HG02973 (cell line): ENCODE results near the gene INTS12.
"Not testable (repeated sequence)": the region's sequence is repeated elsewhere in the genome, so short reads cannot be mapped to it uniquely, and the experiment has no call there.

Experiments used
- ATAC-seq: cut with Tn5 transposase; IDR thresholded peaks from one replicate; pipeline ENCODE4 v1.9.1; 2021; ENCODE audit warnings: moderate library complexity; ENCODE audit not compliant: unreplicated experiment

Gene INTS12, protein sequence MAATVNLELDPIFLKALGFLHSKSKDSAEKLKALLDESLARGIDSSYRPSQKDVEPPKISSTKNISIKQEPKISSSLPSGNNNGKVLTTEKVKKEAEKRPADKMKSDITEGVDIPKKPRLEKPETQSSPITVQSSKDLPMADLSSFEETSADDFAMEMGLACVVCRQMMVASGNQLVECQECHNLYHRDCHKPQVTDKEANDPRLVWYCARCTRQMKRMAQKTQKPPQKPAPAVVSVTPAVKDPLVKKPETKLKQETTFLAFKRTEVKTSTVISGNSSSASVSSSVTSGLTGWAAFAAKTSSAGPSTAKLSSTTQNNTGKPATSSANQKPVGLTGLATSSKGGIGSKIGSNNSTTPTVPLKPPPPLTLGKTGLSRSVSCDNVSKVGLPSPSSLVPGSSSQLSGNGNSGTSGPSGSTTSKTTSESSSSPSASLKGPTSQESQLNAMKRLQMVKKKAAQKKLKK

DNA sequence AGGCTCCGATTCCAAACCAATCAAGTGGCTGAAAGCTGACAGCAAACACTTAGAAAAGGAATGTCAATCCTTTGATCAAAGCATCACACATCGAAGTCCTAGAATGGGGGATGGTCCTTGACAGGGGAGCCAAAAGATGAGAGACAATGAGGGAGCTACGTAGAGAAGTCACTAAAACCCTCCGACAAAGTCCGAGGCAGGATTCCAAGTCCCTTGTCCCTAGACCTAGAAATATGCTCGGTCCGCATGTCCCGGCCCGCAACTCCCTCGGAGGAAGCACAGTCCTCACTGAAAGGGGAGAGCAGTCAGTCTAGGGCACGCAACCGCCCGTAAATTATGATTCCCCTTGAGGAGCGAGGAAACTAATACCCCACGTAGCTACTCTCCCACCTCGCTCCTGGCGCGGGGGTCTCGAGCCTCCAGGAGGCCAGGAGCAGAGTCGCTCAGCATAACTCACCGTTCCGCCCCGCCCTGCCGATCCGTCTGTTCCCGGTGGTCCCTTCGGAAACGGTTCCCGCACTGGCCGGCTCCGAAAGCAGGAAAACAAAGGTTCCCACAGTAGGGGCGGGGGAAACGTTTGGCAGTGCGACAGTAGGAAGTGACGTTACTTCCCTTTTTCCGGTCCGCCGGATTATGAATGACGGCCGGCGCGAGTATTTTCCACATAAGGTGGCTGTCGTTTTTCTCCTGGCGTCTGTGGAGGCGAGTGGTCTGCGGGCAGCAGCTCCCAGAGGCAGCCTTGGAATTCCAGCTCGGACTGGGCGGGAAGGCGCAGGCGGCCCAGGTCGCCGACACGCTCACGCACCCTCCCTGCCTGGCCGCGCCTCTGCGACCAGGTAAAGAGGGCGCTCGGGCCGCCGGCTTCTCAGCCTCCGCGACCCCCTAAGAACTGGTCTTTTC lies at the start of gene INTS12, which contains the start of gene GSTCD:
Gene INTS12, minus strand, starts transcription at position 509 of the 900 bp plus-strand sequence. CDS start 8,684 bp downstream, outside the sequence.
Gene GSTCD, plus strand, starts transcription at position 604 of the 900 bp plus-strand sequence. CDS start 8,830 bp downstream, outside the sequence.
- peak; percentile 80 for ATAC-seq

GRCh38 chr4:105755375-105755774 lies 46.9 kb upstream of the INTS12 start:
- ATAC-seq: no peak

- no peak for ATAC-seq
These were observed 44.9 kb upstream of the INTS12 start for GRCh38 chr4:105753361-105753760.

DNA sequence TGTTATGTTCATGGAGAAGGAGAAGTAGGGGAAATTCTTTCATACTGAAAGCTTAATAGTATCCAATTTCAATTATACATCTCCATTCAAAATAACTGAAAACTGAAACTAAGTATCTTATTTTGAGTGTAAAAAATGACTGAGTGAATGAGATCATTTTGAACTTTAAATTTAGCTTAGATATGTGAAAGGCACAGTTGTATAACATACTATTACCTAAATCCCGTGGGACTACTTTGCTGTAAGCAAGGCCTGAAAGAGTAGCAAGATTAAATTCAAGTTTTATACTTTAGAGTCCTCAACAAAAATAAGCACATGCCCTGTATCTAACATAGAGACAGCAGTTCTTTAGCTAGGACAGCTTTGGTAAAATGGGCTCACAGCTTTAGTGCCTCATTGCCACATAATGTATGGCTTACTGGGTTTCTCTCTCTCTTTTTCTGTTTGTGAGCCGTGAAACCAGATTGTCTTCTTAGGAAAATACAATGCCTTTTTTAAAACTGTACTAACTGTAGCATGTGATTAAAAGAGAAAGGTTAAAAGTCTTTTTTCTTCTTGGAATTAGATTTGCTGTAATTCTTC lies 43.3 kb upstream of the INTS12 start:
- ATAC-seq: no peak

DNA sequence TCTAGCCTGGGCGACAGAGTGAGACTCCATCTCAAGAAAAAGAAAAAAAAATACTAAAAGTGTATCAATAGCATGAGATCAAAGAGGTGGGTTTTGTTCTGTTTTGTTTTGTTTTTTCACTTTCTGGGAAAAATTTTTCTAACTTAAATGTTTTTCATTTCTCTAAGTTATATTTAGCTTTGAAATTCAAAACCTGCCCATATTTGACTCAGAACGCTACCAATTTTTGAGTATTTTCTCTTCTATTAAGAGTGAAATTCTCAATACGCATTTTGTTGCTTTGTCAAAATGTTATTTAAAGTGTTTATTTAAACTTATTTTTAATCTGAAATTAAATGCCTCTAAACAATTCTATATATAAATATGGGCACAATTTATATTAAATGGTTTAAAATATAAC lies 39.7 kb upstream of the INTS12 start:
- ATAC-seq: no peak

DNA sequence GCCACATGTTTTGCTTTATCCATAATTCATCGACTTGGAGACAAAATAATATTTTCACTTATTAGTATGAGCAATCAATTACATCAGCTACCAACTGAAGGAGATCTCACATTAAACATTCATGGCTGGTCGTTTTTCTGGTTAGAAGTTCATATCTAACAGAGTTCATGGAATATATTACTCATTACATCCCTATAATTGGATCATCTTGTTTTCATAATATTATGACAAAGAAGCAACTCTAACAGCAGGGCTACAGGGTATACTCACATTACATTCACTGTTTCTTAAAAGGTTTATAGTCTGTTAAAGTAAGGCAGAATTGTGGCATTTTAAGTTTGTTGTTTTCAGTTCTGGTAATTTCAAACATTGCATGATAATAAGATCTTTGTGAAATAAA lies 33.1 kb upstream of the INTS12 start:
- no peak for ATAC-seq

DNA sequence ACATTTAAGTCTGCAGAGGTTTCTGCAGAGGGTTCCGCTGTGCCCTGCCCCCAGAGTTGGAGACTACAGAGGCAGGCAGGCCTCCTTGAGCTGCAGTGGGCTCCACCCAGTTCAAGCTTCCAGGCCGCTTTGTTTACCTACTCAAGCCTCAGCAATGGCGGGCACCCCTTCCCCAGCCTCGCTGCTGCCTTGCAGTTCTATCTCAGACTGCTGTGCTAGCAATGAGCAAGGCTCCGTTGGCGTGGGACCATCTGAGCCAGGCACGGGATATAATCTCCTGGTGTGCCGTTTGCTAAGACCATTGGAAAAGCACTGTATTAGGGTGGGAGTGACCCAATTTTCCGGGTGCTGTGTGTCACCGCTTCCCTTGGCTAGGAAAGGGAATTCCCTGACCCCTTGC lies 26.7 kb upstream of the INTS12 start:
- not testable (repeated sequence) for ATAC-seq

GRCh38 chr4:105729895-105730294 lies 21.4 kb upstream of the INTS12 start:
- ATAC-seq: not testable (repeated sequence)

DNA sequence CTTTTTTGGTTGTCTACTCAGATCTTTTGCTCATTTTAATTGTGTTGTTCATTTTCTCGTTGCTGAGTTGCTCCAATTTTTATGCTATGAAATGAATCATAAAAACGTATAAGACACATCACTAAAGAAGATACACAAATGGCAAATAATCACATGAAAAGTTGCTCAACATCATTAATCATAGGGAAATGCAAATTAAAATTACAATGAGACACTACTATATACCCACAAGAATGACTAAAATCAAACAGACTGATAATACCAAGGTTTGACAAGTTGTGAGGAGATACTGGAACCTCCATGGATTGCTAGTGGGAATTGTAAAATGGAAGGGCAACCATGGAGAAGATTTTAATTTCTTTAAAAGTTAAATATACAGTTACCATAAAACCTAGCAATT lies 17.1 kb upstream of the INTS12 start:
- no peak for ATAC-seq

GRCh38 chr4:105719204-105719603 lies 10.7 kb upstream of the INTS12 start:
- no peak for ATAC-seq

DNA sequence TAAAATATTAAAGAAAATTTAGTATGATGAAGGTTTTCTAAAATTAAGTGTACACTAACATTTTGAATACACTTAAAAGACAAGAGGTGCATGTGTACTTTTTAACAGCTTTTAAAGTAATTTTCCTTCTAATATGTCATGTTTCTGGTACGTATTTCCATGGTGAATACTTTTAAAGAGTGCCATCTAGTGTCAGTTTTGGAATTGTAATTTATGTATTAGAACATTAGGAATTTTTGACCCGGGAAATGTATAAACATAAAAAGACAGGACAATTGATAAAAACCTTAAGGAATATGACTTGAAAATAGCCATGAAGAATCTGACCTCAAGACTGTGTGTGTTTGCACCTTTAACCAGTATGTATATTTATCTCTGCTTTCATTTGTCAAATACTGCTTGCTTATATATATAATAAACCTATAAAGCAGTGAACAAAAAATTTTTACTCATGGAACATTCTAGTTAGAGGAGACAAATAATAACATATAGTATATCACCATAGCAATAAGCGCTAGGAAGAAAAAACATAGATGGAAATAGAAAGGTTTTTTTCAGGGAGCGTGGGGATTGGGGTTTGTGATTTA lies 7.3 kb upstream of the INTS12 start:
- ATAC-seq: no peak

GRCh38 chr4:105714932-105715331 lies 6.4 kb upstream of the INTS12 start:
- ATAC-seq: no peak

GRCh38 chr4:105714071-105714521 lies 5.6 kb upstream of the INTS12 start:
- peak; percentile 50 for ATAC-seq

DNA sequence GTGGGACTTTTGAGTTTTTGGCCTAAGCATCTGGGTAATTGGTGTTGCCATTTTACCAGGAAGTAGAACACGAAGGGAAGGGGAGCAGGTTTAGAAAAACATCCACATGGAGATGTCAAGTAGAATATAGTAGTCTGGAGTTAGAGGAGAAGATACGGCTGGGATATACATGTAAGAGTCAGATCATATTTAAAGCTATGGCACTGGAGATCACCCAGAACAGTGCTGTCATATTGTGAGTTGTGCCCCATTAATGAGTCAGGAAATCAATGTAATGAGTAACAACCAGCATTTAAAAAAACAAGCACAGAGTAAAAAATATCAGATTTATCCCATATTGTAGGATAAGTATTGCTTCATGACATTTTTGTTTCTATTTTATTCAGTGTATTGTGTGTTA lies 4.3 kb upstream of the INTS12 start:
- ATAC-seq: no peak

DNA sequence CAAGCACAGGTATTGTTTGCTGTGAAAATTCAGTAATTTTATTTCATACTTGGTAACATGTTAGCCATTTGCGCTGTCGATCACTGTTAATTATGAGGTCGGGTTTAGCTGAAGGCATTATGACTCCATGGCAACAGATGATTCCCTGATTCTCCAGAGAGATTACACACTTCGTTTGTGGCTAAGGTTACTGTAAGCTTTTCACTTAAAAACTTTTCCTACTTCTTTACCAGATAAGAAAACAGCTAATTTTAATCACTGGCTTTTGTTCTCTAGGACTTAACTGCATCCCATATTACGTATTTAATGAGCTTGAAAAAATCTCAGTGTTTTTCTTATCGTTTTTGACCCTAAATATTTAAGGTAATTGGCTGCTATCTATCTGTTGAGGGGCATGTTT lies 2.2 kb upstream of the INTS12 start:
- no peak for ATAC-seq

DNA sequence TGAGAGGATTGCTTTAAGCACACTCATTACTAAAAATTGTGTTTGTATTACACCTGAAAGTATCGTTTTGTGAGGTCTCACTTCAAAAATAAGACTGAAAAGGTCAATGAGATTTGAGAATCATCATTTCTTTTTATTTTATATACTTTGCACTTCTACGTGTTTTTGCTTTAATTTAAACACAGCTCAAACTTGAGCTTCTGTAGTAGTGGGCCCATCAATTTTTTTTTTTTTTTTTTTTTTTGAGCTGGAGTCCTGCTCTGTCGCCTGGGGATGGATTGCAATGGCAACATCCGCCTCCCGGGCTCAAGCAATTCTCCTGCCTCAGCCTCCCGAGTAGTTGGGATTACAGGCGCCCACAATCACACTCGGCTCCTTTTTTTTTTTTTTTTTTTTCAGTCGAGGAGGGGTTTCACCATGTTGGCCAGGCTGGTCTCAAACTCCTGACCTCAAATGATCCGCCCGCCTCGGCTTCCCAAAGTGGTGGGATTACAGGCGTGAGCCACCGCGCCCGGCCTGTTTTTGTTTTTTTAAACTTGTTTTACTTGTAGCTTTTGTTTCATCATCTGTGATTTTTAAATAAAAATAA lies 1.6 kb upstream of the INTS12 start:
- no peak for ATAC-seq

GRCh38 chr4:105709081-105709450 lies 577 bp upstream of the INTS12 start:
- ATAC-seq: peak; percentile 42

DNA sequence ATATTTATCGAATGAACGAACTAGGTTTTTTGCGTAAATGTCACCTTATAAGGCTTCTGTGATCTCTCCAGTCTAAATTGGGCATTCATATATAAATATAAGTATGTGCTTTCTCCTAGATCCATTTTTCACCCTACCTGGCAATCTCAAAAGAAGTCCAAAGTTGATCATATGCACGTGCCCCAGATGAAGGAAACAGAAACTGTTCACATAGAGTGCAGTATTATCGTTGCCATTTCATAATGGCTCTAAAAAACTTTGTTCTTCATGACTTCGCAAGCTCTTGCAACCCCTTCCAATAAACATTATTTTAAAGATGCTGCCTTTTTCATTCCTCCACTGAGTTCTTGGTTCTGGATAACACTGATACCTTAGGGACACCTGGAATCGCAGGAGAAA lies 708 bp downstream of the INTS12 start:
- ATAC-seq: no peak

DNA sequence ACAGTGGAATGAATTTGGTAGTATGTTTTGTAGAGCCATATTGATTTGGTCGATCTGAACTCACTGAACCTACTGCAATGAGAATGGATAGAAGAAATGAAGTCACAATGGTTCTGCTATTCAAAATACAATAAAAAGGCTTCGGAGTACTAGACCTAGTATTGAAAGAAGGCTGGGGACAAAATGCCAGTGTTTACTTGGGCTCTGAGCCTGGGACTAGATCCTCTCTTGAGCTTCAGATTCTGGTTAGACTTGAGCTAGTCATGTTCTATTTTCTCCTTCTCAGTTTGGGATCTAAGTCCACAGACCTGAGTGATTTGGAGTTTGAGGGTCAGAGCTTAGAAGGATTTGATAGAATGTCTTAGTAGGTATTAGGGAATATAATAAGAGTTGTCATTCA lies 9.9 kb downstream of the INTS12 start:
- no peak for ATAC-seq

DNA sequence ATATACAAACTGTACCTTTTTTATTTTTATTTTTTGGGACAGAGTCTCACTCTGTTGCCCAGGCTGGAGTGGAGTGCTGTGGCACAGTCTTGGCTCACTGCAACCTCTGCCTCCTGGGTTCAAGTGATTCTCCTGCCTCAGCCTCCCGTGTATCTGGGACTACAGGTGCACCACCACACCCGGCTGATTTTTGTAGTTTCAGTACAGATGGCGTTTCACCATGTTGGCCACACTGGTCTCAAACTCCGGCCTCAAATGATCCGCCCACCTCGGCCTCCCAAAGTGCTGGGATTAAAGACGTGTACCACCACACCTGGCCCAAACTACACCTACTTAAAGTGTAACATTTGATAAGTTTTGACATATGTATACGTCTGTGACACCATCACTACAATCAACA lies 12.7 kb downstream of the INTS12 start:
- ATAC-seq: not testable (repeated sequence)
